ENCODE data around the gene ATRIP. TPM values are rescaled to one million over a fixed set of nuclear protein-coding genes. Genes with fewer than 3 reads are reported as not detected.

The ATRIP gene
- total and polyA plus RNA-seq, 2 of the 8 experiments (the other 6 are each of a cell fraction or from before 2014, with no cell fraction given) = 18.5 to 20.2 TPM

GRCh38 chr3:48406443-48407431, 39.8 kb upstream of the ATRIP start (continued):
- TF ChIP-seq BCL11A (IDR thresholded peaks at IDR 0.05; ENCODE audit: low read depth in 2 of 2, low read length in 2 of 2) = no peak
- TF ChIP-seq, protein P1, sequence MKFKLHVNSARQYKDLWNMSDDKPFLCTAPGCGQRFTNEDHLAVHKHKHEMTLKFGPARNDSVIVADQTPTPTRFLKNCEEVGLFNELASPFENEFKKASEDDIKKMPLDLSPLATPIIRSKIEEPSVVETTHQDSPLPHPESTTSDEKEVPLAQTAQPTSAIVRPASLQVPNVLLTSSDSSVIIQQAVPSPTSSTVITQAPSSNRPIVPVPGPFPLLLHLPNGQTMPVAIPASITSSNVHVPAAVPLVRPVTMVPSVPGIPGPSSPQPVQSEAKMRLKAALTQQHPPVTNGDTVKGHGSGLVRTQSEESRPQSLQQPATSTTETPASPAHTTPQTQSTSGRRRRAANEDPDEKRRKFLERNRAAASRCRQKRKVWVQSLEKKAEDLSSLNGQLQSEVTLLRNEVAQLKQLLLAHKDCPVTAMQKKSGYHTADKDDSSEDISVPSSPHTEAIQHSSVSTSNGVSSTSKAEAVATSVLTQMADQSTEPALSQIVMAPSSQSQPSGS (IDR thresholded peaks at IDR 0.05; ENCODE audit: low read length) = no peak
- TF ChIP-seq POLR2A (IDR thresholded peaks at IDR 0.05; ENCODE audit: control extremely low read depth in 1 of 2, low read depth in 2 of 2, low read length in 2 of 2) = no peak
- TF ChIP-seq SRF (IDR thresholded peaks at IDR 0.05; ENCODE audit: low read depth, low read length) = no peak
- no peak for TF ChIP-seq CHD2 (IDR thresholded peaks at IDR 0.05; ENCODE audit: low read length)
- TF ChIP-seq MAFK (IDR thresholded peaks at IDR 0.05; ENCODE audit: low read depth, low read length) = no peak

Data from H1 (cell line).